ENCODE results near the gene DTWD2.

The DTWD2 gene

DNA sequence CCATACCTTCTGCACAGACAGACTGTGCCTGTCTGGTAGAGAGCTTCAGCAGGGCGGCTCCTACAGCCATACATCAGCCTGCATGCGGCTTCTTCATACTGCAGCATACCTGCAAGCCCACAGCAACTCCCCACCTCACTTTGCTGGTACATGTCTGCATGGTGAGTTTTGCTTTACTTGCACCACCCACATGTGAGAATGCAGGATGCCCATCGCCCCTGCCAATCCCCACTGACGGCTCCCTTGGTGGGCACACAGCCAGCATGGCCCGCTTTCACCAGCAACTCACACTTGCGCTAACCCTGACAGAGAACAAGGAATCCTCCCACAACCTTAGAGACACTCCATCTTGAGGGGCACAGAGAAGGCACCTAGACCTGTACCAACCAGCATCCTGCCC is 114.9 kb downstream of the DTWD2 start:
- no peak overlapping the region for H2AFZ ChIP-seq (ENCODE audit: low read length)
- TF ChIP-seq, protein P1, sequence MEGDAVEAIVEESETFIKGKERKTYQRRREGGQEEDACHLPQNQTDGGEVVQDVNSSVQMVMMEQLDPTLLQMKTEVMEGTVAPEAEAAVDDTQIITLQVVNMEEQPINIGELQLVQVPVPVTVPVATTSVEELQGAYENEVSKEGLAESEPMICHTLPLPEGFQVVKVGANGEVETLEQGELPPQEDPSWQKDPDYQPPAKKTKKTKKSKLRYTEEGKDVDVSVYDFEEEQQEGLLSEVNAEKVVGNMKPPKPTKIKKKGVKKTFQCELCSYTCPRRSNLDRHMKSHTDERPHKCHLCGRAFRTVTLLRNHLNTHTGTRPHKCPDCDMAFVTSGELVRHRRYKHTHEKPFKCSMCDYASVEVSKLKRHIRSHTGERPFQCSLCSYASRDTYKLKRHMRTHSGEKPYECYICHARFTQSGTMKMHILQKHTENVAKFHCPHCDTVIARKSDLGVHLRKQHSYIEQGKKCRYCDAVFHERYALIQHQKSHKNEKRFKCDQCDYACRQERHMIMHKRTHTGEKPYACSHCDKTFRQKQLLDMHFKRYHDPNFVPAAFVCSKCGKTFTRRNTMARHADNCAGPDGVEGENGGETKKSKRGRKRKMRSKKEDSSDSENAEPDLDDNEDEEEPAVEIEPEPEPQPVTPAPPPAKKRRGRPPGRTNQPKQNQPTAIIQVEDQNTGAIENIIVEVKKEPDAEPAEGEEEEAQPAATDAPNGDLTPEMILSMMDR (IDR thresholded peaks at IDR 0.05; ENCODE audit: low read length): no peak
- no peak for TF ChIP-seq EZH2 (IDR thresholded peaks at IDR 0.05; ENCODE audit: borderline replicate concordance, low read length)
- H3K36me3 ChIP-seq (ENCODE audit: insufficient read depth, low read length): no peaks in the 10 kb centered on the region
- no peaks in the 10 kb centered on the region for H3K9me3 ChIP-seq (ENCODE audit: low read length)
- no peaks in the 10 kb centered on the region for H3K9me2 ChIP-seq (ENCODE audit: low read depth, low read length)
- no peak overlapping the region for H3K4me2 ChIP-seq (ENCODE audit: low read length)
- no peak overlapping the region for H3K4me3 ChIP-seq (ENCODE audit: low read depth, low read length, poor library complexity, severe bottlenecking)
- H3K4me1 ChIP-seq (ENCODE audit: insufficient read depth, low read length, severe bottlenecking): no peaks in the 10 kb centered on the region
- H3F3A ChIP-seq (ENCODE audit: insufficient read depth, low read length): no peaks in the 10 kb centered on the region
- no peaks in the 10 kb centered on the region for H3K27me3 ChIP-seq (ENCODE audit: insufficient read depth, low read length)
- H3K79me2 ChIP-seq (ENCODE audit: insufficient read depth, low read length): no peaks in the 10 kb centered on the region
- no peak overlapping the region for H3K9ac ChIP-seq (ENCODE audit: low read length)
- no peak overlapping the region for H3K27ac ChIP-seq (ENCODE audit: low read depth, low read length, poor library complexity, severe bottlenecking)
- H4K20me1 ChIP-seq (ENCODE audit: insufficient read depth, low read length): no peaks in the 10 kb centered on the region

- Histone ChIP-seq H4K20me1 (ENCODE audit: insufficient read depth, low read length) (no peaks in the 10 kb centered on the region), H3K4me1 (ENCODE audit: insufficient read depth, low read length, severe bottlenecking) (no peaks in the 10 kb centered on the region), H3F3A (ENCODE audit: insufficient read depth, low read length) (no peaks in the 10 kb centered on the region), H3K4me3 (ENCODE audit: low read depth, low read length, poor library complexity, severe bottlenecking) (no peak overlapping the region), H2AFZ (ENCODE audit: low read length) (no peak overlapping the region), H3K9me2 (ENCODE audit: low read depth, low read length) (no peaks in the 10 kb centered on the region), H3K4me2 (ENCODE audit: low read length) (no peak overlapping the region), H3K9me3 (ENCODE audit: low read length) (no peaks in the 10 kb centered on the region), H3K27me3 (ENCODE audit: insufficient read depth, low read length) (no peaks in the 10 kb centered on the region), H3K36me3 (ENCODE audit: insufficient read depth, low read length) (no peaks in the 10 kb centered on the region), H3K9ac (ENCODE audit: low read length) (no peak overlapping the region), H3K27ac (ENCODE audit: low read depth, low read length, poor library complexity, severe bottlenecking) (no peak overlapping the region), H3K79me2 (ENCODE audit: insufficient read depth, low read length) (no peaks in the 10 kb centered on the region)
- TF ChIP-seq, protein P1 (IDR thresholded peaks at IDR 0.05; ENCODE audit: low read length): no peak
- TF ChIP-seq EZH2 (IDR thresholded peaks at IDR 0.05; ENCODE audit: borderline replicate concordance, low read length): no peak
Observed at GRCh38 chr5:118863345-118863744, 125.0 kb downstream of the DTWD2 start.

DNA sequence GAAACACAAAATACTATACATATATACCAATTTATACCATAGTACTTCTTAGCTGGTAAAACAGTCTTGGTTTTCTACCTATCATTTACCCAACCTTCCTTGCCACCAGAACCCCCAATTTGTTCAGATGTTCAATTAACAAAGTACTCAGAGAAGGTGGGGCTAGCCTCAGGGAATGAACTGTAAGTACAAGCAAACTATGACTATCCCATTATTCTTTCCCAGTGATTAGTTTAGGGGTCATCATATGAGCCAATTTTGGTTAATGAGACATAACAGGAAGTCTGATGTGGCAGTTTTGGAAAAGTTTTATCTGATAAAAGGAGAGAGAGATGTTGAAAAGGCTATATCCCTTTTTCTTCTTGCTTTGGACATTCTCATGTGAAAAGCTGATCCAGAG is 125.8 kb downstream of the DTWD2 start:
- TF ChIP-seq EZH2 (IDR thresholded peaks at IDR 0.05; ENCODE audit: borderline replicate concordance, low read length): no peak
- TF ChIP-seq, protein P1 (IDR thresholded peaks at IDR 0.05; ENCODE audit: low read length): no peak
- Histone ChIP-seq H3K9me2 (ENCODE audit: low read depth, low read length) (no peaks in the 10 kb centered on the region), H3F3A (ENCODE audit: insufficient read depth, low read length) (no peaks in the 10 kb centered on the region), H3K79me2 (ENCODE audit: insufficient read depth, low read length) (no peaks in the 10 kb centered on the region), H3K27ac (ENCODE audit: low read depth, low read length, poor library complexity, severe bottlenecking) (no peak overlapping the region), H4K20me1 (ENCODE audit: insufficient read depth, low read length) (no peaks in the 10 kb centered on the region), H3K4me3 (ENCODE audit: low read depth, low read length, poor library complexity, severe bottlenecking) (no peak overlapping the region), H3K27me3 (ENCODE audit: insufficient read depth, low read length) (no peaks in the 10 kb centered on the region), H3K4me1 (ENCODE audit: insufficient read depth, low read length, severe bottlenecking) (no peaks in the 10 kb centered on the region), H3K9me3 (ENCODE audit: low read length) (no peaks in the 10 kb centered on the region), H3K36me3 (ENCODE audit: insufficient read depth, low read length) (no peaks in the 10 kb centered on the region), H3K4me2 (ENCODE audit: low read length) (no peak overlapping the region), H3K9ac (ENCODE audit: low read length) (no peak overlapping the region), H2AFZ (ENCODE audit: low read length) (no peak overlapping the region)
